MM.1S (cell line): ENCODE data around the gene ZNF112.

ENCODE experiments used
- EZH2 ChIP-seq: fragments of 300-600 bp; sonication (generic); optimal IDR thresholded peaks from 2 replicates; pipeline ENCODE3; 2017; ENCODE audit warnings: low read depth, mild to moderate bottlenecking, antibody characterized with exemption, low read length, mixed read lengths
- TF ChIP-seq, protein P1 (sequence below): fragments of 300-600 bp; sonication (generic); IDR thresholded peaks from 2 replicates; pipeline ENCODE4 v1.5.1; 2016; ENCODE audit warnings: antibody characterized with exemption, low read length, mixed read lengths

- TF ChIP-seq, protein P1, sequence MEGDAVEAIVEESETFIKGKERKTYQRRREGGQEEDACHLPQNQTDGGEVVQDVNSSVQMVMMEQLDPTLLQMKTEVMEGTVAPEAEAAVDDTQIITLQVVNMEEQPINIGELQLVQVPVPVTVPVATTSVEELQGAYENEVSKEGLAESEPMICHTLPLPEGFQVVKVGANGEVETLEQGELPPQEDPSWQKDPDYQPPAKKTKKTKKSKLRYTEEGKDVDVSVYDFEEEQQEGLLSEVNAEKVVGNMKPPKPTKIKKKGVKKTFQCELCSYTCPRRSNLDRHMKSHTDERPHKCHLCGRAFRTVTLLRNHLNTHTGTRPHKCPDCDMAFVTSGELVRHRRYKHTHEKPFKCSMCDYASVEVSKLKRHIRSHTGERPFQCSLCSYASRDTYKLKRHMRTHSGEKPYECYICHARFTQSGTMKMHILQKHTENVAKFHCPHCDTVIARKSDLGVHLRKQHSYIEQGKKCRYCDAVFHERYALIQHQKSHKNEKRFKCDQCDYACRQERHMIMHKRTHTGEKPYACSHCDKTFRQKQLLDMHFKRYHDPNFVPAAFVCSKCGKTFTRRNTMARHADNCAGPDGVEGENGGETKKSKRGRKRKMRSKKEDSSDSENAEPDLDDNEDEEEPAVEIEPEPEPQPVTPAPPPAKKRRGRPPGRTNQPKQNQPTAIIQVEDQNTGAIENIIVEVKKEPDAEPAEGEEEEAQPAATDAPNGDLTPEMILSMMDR: no peak
- no peak for TF ChIP-seq EZH2
Measured at GRCh38 chr19:44332145-44332544, 24.3 kb downstream of the ZNF112 start.
